GM19238 (cell line): ENCODE results near the gene BBS1.
"Not testable (repeated sequence)": the region's sequence is repeated elsewhere in the genome, so short reads cannot be mapped to it uniquely, and the experiment has no call there.

Experiments
- DNase-seq: peaks from one replicate; pipeline ENCODE4 v3.0.0; 2011; ENCODE audit warnings: low spot score; ENCODE audit not compliant: insufficient read length

BBS1 gene

GRCh38 chr11:66570850-66571180, 60.4 kb downstream of the BBS1 start:
- no peak for DNase-seq

GRCh38 chr11:66579017-66579606, 68.7 kb downstream of the BBS1 start:
- peak; percentile 87 for DNase-seq

- no peak for DNase-seq
Observed at GRCh38 chr11:66580803-66581202, 70.4 kb downstream of the BBS1 start.

- no peak for DNase-seq
Observed at GRCh38 chr11:66581261-66581660, 70.8 kb downstream of the BBS1 start.

GRCh38 chr11:66582565-66583147, 72.2 kb downstream of the BBS1 start:
- not testable (repeated sequence) for DNase-seq
